Measurements from ENCODE around the gene FAM124A. TPM values are rescaled to one million over a fixed set of nuclear protein-coding genes. Genes with fewer than 3 reads are reported as not detected.

FAM124A gene
- total and polyA plus RNA-seq, 10 of the 15 experiments (the other 5 are each of a cell fraction or from before 2014, with no cell fraction given), result not detected

DNA sequence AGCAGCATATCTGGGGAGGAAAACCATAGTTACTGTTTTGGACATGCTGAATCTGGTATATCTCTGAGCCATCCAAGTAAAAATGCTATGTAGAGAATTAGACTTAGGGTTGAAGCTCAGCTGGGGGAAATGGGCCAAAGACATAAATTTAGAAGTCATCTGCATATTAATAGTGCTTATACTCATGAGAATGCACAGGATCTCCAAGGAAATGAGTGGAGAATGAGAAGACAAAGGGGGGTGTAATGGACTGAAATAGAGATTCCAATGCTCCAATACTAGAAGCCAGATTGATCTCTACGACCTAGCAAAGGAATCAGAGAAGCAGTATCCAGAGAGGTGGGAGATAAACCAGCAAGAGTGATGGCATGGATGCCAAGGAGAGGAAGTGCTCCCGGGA lies 10.3 kb upstream of the FAM124A start (continued):
- TF ChIP-seq ZNF207 (IDR thresholded peaks at IDR 0.05; ENCODE audit: borderline replicate concordance), result no peak
- TF ChIP-seq HDAC6 (IDR thresholded peaks at IDR 0.05; ENCODE audit: unreplicated experiment), result no peak
- TF ChIP-seq BRCA1 (IDR thresholded peaks at IDR 0.05; ENCODE audit: low read depth, low read length), result no peak

DNA sequence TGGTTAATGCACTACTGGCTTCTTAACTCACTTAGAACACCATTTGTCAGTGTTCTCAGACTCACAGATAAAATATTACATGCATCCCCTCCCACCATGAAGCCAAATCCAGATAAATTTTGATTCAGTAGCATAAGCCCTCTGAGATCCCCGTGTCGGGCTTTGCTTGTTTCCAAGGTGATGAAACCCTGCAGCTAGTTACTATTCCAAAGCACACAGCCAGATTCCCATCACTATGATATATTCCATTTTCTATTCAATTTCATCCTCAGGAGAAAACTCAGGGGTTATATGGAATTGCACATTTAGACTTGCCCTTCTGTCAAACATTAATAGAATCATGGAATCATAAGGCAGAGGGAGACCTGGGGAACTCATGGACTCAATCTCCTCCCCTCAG lies 9.4 kb upstream of the FAM124A start:
- ChIA-PET SMC1A (ENCODE audit: uncharacterized antibody, unreplicated experiment) (no interaction called here), CTCF (no interaction called here), POLR2A (no interaction called here), RAD21 (ENCODE audit: unreplicated experiment) (no interaction called here)
- intact Hi-C loops (cut with micrococcal nuclease; ENCODE audit: unreplicated experiment), result no loop called here
- Histone ChIP-seq H3K36me3 (ENCODE audit: control insufficient read depth in 2 of 2, insufficient read depth in 2 of 2, low read length in 1 of 2) (no peaks in the 10 kb centered on the region), H3K9me3 (replicated peaks; ENCODE audit: control insufficient read depth, insufficient read depth, low read length) (no peaks in the 10 kb centered on the region), H4K20me1 (ENCODE audit: control insufficient read depth, insufficient read depth) (no peaks in the 10 kb centered on the region), H3K27ac (ENCODE audit: control insufficient read depth, insufficient read depth) (no peak overlapping the region), H2AFZ (ENCODE audit: control insufficient read depth, low read depth, low read length) (no peak overlapping the region), H3K4me3 (no peak overlapping the region), H3K4me1 (ENCODE audit: control insufficient read depth, insufficient read depth, low read length) (no peaks in the 10 kb centered on the region), H3K4me2 (ENCODE audit: control insufficient read depth, insufficient read depth) (no peak overlapping the region), H3K27me3 (replicated peaks in 1 of 2; ENCODE audit: control insufficient read depth in 2 of 2, insufficient read depth in 2 of 2, low read length in 1 of 2) (peaks cover 1 to 2% of the 10 kb centered on the region in 2 experiments; a peak in 2 of 4 replicates), H3K79me2 (ENCODE audit: control insufficient read depth, insufficient read depth, low read length) (no peaks in the 10 kb centered on the region), H3K9ac (ENCODE audit: control insufficient read depth, insufficient read depth, low read length) (no peak overlapping the region)
- DNase-seq (ENCODE audit: low read depth, low spot score) (no peak), ATAC-seq (no peak), FAIRE-seq (no peak)
- in situ Hi-C loops (cut with MboI), result no loop called here
- no TSS peak for BruUV-seq (replicated peaks)
- TF ChIP-seq BMI1 (IDR thresholded peaks at IDR 0.05; ENCODE audit: borderline replicate concordance) (no peak), MXI1 (IDR thresholded peaks at IDR 0.05; ENCODE audit: low read depth, low read length) (no peak), ZNF217 (IDR thresholded peaks at IDR 0.05) (no peak), NFXL1 (IDR thresholded peaks at IDR 0.05; ENCODE audit: borderline replicate concordance) (no peak), STAT1 (conservative IDR thresholded peaks at IDR 0.05) (no peak), ASH2L (IDR thresholded peaks at IDR 0.05; ENCODE audit: borderline replicate concordance, low read depth) (no peak), RCOR1 (conservative IDR thresholded peaks at IDR 0.05; ENCODE audit: low read depth, low read length) (no peak), KDM1A (IDR thresholded peaks at IDR 0.05; ENCODE audit: borderline replicate concordance) (no peak)
- TF ChIP-seq, protein P1, sequence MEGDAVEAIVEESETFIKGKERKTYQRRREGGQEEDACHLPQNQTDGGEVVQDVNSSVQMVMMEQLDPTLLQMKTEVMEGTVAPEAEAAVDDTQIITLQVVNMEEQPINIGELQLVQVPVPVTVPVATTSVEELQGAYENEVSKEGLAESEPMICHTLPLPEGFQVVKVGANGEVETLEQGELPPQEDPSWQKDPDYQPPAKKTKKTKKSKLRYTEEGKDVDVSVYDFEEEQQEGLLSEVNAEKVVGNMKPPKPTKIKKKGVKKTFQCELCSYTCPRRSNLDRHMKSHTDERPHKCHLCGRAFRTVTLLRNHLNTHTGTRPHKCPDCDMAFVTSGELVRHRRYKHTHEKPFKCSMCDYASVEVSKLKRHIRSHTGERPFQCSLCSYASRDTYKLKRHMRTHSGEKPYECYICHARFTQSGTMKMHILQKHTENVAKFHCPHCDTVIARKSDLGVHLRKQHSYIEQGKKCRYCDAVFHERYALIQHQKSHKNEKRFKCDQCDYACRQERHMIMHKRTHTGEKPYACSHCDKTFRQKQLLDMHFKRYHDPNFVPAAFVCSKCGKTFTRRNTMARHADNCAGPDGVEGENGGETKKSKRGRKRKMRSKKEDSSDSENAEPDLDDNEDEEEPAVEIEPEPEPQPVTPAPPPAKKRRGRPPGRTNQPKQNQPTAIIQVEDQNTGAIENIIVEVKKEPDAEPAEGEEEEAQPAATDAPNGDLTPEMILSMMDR (IDR thresholded peaks at IDR 0.05 in 2 of 3, conservative IDR thresholded peaks at IDR 0.05 in 1 of 3; ENCODE audit: control insufficient read depth in 2 of 3, extremely low read depth in 1 of 3, insufficient read depth in 1 of 3, low read depth in 3 of 3, low read length in 3 of 3), result no peak
- WGBS (ENCODE audit: insufficient coverage, insufficient replicate concordance, low lambda C conversion rate, missing lambda C conversion rate), result 18% methylated on average over 2 of the region's 2 CpGs

All from GM12878 (cell line).